HG02678 (cell line): ENCODE measurements around the gene PLCB3.

Experiments
- ATAC-seq: cut with Tn5 transposase; IDR thresholded peaks from one replicate; pipeline ENCODE4 v1.9.1; 2021; ENCODE audit warnings: mild to moderate bottlenecking, moderate library complexity; ENCODE audit not compliant: unreplicated experiment

The PLCB3 gene

DNA sequence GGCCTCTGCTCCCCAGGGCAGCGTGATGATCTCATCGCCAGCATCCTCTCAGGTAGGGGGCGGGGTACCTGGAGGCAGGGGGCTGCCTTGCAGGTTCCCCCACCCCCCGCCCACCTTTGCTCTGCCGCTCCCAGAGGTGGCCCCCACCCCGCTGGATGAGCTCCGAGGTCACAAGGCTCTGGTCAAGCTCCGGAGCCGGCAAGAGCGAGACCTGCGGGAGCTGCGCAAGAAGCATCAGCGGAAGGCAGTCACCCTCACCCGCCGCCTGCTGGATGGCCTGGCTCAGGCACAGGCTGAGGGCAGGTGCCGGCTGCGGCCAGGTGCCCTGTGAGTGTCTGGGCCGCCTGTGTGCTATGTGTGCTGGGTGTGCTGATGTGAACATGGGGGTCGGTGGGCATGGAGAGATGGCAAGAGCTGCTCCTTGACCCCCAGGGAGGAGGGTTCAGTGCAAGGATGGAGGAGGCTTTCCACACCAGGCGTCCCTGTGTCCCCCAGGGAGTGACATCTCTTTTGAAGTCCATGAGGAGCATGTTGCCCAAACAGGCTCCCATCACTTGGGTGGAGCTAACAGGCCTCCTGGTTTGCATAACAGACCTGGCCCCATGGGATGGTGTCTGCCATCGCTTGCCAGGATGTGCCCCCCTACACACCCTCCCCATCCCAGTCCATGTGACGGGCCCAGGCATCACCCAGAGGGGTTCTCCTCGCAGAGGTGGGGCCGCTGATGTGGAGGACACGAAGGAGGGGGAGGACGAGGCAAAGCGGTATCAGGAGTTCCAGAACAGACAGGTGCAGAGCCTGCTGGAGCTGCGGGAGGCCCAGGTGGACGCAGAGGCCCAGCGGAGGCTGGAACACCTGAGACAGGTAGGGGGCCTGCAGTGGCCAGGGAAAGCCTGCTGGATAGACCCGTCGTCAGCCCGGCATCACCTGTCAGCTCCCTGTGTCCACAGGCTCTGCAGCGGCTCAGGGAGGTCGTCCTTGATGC is 14.1 kb downstream of the PLCB3 start:
- no peak for ATAC-seq

DNA sequence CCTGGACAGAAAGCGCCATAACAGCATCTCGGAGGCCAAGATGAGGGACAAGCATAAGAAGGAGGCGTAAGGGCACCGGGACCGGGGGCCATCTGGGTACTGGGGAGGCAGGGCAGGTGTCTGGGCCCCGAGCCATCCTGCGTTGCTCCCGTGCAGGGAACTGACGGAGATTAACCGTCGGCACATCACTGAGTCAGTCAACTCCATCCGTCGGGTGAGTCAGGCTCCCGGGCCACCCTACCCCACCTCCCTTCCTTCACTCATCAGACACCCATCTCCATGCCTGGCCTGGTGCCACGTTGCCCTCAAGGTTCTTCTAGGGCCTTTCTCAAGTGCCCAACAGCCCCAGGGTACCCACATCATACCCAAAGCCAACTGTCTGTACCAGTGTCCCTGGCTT is 15.0 kb downstream of the PLCB3 start:
- ATAC-seq, result no peak

DNA sequence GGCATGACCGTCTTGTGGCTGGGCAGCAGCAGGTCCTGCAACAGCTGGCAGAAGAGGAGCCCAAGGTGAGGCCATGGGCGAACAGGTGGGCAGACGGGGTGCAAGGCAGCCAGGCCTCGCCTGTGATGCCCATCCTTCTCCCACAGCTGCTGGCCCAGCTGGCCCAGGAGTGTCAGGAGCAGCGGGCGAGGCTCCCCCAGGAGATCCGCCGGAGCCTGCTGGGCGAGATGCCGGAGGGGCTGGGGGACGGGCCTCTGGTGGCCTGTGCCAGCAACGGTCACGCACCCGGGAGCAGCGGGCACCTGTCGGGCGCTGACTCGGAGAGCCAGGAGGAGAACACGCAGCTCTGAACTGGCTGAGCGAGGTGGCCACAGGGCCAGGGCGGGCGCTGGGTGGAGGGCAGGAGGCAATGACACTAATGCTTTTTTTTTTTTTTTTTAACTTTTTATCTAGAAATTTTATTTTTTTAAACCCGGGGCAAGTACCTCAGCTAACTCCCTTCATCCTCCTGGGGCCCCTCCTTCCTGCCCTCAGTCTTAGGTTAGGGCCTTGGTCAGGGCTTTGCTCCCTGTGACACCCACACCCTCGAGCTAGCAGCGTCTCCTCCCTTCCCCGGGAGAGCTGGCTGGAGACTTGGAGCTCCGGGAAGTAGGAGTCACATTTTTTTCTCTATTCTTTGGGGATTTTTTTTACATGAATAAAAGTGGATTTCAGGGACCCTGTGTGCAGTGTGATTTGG is 16.0 kb downstream of the PLCB3 start:
- ATAC-seq, result no peak

GRCh38 chr11:64268025-64268892 is 16.9 kb downstream of the PLCB3 start:
- ATAC-seq, result no peak

- ATAC-seq, result peak; percentile 6
Observed at GRCh38 chr11:64268893-64269539, 17.7 kb downstream of the PLCB3 start.

DNA sequence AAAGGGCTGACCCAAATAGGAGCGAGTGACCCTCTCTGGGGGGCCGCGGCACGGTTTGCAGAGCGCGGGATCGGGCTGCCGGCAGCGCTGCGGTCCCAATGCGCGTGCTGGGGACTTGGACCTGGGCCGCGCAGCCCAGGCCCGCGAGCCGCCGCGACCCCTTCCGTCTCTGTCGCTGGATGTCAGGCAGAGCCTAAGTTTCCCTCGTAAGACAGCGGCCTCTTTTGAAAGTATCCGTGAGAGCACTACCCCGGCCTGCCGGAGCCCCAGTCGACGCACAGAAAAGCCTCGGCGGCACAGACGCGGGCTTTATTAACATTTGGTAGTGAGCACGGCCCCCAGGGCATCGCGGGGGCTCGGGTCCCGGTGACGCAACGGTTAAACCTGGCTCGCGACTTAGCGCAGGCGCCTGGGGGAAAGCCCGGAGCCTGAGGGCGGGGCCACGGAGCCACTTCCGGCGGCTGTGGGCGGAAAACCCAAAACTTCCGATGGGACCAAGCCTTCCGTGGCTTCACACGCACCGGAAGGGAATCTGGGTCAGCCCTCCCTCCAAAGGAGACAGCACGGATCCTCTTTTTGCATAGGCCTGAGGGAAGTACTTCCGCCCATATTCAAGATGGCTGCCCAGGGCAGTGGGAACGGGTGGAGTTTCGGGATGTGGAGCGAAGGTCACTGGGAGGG is 18.4 kb downstream of the PLCB3 start:
- peak; percentile 73 for ATAC-seq

DNA sequence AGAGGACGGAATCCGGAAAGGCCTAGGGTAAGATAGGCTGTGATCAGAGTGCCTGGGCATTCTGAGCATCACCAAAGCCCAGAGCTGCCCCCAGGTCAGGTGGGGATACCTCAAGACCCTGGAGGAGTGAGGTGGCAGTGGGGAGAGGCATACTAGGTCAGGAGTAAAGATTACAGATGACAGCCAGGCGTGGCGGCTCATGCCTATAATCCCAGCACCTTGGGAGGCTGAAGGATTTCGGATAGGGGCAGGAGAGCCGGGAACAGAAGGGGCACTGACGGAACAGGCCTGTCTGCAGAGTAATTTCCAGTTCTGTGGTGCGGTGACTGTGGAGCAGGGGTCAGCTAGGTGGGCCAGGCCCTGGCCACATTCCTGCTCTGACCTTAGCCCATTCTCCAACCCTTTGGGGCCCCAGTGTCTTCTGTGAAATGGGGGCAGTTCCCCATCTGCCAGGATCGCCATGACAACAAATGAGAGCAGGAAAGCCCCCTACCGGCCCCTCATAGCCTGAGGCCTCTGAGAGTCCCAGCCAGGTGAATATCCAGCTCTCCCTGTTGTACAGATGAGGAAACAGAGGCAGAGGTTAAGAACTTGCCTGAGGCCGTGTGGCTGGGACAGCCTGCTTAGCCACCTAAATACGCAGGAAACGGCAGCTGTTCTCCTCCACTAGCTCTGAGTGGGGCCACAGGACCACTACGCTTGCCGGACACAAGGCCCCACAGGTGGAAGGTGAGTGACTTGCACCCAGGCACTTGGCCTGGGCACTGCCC is 23.9 kb downstream of the PLCB3 start:
- ATAC-seq, result no peak

DNA sequence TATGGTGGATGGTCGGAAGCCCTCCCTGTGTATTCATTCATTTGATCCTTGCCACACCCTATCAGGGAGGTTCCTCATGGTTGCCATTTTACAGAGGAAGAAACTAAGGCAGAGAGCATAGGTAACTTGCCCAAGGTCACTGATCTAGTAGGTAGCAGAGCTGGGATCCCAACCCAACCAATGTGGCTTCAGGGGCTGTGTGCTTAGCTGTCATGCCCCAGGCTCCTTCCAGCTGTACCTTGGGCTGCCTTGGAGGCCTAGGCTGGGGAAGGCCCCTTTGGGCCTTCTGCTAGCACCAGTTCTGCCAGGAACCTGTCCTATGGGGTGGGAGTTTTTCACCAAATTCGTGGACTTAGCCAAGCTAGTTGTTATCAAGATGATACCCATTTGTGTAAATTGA is 24.5 kb downstream of the PLCB3 start:
- no peak for ATAC-seq

DNA sequence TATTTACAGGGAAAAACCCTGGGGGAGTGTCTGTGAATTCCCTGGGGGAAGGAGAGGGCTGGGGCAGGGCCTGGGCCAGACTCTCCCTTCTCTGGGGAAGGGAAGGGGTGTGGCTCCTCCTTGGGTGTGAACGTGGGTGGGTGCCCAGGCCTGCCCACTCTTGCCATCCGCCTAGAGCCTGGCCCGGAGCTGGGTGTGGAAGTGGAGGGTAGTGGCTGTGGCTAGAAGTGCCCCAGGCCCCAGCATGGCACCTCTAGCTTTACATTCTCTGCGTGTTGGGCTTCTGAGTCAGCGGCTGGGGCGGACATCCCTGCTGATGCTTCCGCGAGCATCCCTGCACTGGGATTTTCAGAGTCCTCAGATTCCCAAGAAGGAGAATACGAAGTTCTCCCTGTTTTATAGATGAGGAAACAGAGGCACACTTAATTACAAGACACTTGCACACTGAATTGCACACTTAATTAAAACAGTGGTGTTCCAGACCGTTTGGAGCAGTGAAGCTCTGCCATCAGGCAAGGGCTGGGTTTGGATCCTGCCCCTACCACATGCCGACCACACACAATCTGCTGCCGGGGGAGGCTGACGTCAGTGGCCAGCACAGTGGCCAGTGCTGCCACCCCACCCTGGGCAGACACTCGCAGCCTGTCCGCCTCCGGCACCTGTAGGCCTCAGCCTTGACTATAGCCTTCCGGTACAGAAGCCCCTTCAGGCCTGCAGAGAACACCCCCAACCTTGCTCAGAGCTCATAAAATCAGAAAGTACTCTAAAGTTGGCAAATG is 25.5 kb downstream of the PLCB3 start:
- ATAC-seq, result no peak

DNA sequence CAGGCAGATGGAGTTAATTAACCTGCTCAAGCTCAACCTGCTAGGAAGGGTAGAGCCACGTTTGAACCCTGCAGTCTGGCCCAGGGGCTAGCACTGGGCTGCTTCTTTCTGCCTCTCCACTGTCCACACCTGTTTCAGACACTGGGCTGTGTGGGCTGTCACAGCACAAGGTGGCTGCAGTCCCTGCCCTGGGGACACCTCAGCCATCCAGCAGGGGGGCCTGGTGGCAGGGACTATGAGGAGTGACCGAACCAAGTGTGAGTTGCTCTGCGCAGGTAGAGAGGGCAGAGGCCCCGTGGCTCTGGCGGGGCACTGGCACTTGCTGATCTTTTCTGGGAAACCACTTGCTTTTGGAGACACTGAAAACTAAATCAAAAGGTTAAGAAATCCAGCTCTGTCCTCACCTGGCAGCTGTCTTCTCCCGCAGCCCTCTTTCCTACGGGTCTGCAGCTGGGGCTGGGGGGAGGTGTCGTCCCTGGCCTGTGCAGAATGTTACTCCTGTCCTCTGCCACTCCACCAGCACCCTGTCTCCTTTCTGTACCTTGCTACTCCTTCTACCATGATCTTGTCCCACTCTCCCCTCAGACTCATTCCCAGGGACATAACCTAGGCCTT is 27.4 kb downstream of the PLCB3 start:
- no peak for ATAC-seq

GRCh38 chr11:64281957-64282770 is 30.8 kb downstream of the PLCB3 start:
- no peak for ATAC-seq

DNA sequence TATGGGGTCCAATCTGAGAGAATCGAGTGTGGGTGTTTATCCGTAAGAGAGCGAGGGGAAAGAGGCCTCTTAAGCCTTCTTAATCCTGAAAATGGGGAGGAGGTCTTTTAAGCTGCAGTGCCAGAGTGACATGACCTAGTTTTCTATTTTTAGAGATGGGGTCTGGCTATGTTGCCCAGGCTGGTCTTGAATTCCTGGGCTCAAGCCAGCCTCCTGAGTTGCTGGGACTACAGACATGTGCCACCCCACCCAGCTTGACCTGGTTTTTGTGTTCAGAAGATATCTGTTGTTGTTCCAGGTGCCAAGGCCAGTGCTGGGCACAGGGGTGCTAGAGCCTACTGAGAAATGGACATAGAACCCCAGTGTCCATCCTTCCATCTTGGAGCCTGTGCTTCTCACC is 31.8 kb downstream of the PLCB3 start:
- ATAC-seq, result no peak

DNA sequence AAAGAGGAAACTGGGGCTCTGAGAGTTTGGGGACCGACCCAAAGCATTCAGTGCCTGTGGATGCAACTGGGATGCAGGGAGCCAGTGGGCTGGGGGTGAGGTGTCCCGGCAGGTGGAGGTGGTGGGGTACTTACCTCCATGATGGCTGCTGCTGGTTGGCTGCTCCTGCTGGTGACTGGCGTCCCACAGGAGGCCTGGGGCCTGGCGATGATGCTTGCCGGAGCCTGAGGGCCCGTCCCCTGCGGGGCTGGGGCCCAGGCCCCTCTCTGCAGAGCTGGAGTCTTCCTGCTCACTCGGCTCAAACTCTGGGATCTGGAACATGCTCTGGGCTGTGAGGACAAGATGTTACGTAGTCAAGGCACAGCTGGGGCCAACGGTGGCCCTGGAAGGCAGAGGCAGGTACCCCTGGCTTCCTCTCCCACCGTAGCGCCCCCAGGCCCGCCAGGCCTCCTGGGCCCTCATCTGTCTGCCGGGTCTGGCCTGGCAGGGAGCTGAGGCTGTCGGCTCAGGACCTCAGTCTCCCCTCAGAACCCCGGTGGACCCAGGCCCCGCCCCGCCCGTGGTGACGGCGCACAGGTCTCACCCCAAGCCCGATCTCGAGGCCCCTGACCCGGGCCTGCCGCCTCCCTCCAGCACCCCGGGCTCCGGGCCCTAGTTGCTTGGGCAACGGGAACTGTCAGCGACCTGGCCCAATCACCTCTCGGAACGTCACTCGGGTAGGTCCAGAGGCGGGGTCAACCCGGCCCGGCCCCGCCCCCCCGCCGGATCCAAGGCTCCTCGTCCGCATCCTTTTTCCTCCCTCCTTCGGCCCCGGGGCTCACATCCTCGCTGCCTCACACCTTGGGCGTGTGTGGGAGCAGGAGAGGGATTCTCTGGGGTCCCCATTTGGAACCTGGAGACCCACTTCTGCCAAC is 33.0 kb downstream of the PLCB3 start, which contains the start of gene BAD:
BAD (minus strand) TSS at position 618 of the 914 bp plus-strand sequence; CDS start at position 321, 297 bp downstream.
- ATAC-seq, result peak; percentile 69

DNA sequence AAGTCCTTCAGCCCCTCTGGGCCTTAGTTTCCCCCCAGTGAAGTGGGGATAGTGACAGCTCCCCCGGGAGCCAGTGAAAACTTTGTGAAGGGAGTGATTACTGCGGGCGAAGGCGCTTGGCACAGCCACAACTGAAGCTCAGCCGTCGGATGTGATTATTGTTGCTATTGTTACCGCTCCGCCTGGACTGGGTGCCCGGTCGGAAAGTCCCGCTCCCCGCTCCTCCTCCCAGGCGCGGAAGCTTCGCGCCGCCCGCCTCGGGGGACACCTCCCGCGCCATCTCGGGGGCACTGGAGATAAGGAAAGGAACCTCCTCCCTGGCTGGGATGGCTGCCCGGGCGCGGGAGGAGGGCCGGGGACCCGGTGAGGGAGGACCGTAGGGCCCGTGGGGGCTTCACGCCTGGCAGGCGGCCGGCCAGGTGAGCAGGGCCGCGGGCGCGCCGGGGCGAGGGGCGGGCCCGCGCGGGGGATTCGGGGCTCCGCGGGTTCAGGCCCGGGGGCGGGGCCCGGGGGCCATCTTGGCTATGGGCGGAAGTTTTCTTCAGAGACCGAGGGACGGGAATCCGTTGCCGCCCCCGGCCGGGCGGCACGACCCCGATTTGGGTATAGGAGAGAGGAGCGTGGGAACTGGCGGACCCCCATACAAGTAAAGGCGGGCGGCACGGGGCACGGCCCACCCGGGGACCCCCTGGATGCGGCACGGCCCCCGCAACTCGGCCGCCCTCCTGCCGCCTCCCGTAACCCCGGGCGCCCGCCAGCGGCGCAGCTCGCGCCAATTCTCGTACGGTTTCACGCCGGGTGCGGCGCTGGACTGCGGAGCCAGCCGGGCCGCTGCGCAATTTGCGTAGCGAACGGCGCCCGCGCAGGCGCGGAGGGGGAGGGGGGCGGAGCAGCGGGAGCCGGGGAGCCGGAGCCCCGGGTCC is 33.9 kb downstream of the PLCB3 start, which contains the start of gene GPR137:
GPR137 (plus strand) TSS at position 887 of the 923 bp plus-strand sequence. CDS start 677 bp downstream, outside the sequence.
- peak; percentile 64 for ATAC-seq
